ENCODE data around the gene NUDC. TPM values are rescaled to one million over a fixed set of nuclear protein-coding genes. Genes with fewer than 3 reads are reported as not detected.

The NUDC gene
- total and polyA plus RNA-seq, 9 of the 15 experiments (the other 6 are each of a cell fraction or from before 2014, with no cell fraction given) = 9.8 to 234 (median 149) TPM

DNA sequence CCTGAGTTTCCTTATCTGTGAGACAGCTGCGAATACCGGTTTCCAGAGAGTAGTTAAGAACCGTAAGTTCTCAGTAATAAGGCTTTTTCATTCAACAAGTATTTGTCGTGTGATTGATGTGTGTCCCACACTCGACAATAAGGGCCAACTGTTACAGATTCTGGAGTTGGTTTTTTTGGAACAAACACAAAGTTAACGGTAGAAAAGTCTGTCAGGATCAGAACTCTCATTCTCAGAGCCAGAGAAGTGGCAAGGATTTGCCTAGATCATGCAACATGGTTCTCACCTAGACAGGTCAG is 837 bp downstream of the NUDC start (continued):
- TF ChIP-seq EHMT2 (IDR thresholded peaks at IDR 0.05) (no peak), LEF1 (IDR thresholded peaks at IDR 0.05) (no peak; the same call in 1 of the 2 replicates), HNRNPH1 (optimal IDR thresholded peaks at IDR 0.05; ENCODE audit: low read depth, low read length) (no peak), FOXK2 (conservative IDR thresholded peaks at IDR 0.05 in 1 of 2, IDR thresholded peaks at IDR 0.05 in 1 of 2; ENCODE audit: low read depth in 2 of 2) (no peak), MYNN (IDR thresholded peaks at IDR 0.05) (no peak), MYNN (CRISPR knock-in tag; IDR thresholded peaks at IDR 0.05) (no peak), MAFG (tag; conservative IDR thresholded peaks at IDR 0.05) (no peak), MIER1 (IDR thresholded peaks at IDR 0.05; ENCODE audit: low read depth) (no peak), CAMTA2 (CRISPR knock-in tag; conservative IDR thresholded peaks at IDR 0.05) (no peak), PTTG1 (tag; IDR thresholded peaks at IDR 0.05; ENCODE audit: low read depth) (no peak), ZNF282 (CRISPR knock-in tag; IDR thresholded peaks at IDR 0.05) (0 out of 2 replicates have a peak, but pooled peaks have one; percentile 10), NR4A1 (CRISPR knock-in tag; IDR thresholded peaks at IDR 0.05) (no peak), NR4A1 (tag; IDR thresholded peaks at IDR 0.05) (no peak), MAFF (IDR thresholded peaks at IDR 0.05; ENCODE audit: low read length) (no peak), SMARCA4 (IDR thresholded peaks at IDR 0.05) (peak; percentile 12; the same call in 1 of the 2 replicates), SMARCB1 (IDR thresholded peaks at IDR 0.05; ENCODE audit: insufficient read length, low read depth) (no peak), ESRRA (IDR thresholded peaks at IDR 0.05; ENCODE audit: borderline replicate concordance, low read depth) (no peak), U2AF2 (optimal IDR thresholded peaks at IDR 0.05; ENCODE audit: low read depth, low read length) (no peak), NFIC (IDR thresholded peaks at IDR 0.05) (no peak), ERF (CRISPR knock-in tag; IDR thresholded peaks at IDR 0.05) (no peak)
- TF ChIP-seq, protein P1, sequence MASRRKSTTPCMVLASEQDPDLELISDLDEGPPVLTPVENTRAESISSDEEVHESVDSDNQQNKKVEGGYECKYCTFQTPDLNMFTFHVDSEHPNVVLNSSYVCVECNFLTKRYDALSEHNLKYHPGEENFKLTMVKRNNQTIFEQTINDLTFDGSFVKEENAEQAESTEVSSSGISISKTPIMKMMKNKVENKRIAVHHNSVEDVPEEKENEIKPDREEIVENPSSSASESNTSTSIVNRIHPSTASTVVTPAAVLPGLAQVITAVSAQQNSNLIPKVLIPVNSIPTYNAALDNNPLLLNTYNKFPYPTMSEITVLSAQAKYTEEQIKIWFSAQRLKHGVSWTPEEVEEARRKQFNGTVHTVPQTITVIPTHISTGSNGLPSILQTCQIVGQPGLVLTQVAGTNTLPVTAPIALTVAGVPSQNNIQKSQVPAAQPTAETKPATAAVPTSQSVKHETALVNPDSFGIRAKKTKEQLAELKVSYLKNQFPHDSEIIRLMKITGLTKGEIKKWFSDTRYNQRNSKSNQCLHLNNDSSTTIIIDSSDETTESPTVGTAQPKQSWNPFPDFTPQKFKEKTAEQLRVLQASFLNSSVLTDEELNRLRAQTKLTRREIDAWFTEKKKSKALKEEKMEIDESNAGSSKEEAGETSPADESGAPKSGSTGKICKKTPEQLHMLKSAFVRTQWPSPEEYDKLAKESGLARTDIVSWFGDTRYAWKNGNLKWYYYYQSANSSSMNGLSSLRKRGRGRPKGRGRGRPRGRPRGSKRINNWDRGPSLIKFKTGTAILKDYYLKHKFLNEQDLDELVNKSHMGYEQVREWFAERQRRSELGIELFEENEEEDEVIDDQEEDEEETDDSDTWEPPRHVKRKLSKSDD (conservative IDR thresholded peaks at IDR 0.05; ENCODE audit: low read length) = no peak
- TF ChIP-seq, protein P2, sequence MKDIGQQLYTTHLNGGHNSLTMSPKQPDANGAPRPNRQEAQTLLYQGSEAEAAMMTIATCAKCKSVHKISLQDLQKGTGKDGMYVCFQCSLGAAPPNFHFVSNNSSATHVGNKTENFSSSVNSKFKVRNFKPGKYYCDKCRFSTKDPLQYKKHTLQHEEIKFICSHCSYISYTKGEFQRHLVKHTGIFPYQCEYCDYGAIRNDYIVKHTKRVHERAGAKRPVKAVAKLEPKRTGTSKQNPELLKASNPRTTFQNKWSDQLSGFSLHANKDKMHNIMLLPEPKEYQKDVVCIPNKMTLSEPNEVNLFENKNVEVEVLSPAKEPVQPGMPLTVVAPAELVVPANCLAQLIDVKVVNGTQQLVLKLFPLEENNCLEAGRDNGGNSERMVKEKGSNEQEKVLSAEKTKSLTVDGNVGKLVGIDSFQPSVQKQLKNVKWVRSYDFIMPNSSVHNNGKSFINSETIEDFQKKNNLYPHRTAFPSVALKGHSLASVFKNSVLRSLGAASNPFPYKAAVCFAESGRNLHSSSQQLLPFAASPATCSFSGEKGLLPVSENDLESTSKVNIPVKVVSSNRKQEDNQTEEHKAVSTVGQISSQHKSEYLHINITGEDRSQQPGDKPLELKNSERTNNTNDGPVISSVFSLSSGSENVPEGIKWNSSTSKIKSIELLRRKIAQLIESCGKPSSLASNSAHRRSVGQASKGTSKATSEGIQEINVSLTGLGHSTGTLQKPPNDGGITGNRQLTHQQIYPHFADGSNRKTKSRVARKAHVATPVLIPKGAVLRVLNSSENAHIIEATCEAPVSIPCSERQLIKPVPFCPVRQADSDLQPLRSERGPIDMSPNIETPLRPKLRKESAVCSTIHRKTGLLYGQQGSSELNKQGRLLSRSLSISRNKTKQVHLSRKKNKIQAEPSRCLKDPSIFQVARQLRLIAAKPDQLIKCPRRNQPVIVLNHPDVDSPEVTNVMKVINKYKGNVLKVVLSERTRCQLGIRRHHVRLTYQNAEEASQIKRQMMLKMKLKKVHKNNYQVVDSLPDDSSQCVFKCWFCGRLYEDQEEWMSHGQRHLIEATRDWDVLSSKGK (CRISPR knock-in tag; IDR thresholded peaks at IDR 0.05) = no peak
- TF ChIP-seq, protein P3, sequence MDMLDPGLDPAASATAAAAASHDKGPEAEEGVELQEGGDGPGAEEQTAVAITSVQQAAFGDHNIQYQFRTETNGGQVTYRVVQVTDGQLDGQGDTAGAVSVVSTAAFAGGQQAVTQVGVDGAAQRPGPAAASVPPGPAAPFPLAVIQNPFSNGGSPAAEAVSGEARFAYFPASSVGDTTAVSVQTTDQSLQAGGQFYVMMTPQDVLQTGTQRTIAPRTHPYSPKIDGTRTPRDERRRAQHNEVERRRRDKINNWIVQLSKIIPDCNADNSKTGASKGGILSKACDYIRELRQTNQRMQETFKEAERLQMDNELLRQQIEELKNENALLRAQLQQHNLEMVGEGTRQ (CRISPR knock-in tag; IDR thresholded peaks at IDR 0.05) = no peak
